Liver (tissue), 9 donors: Measurements from ENCODE around the gene GPC3. TPM values are rescaled to one million over a fixed set of nuclear protein-coding genes. Genes with fewer than 3 reads are reported as not detected.

ENCODE experiments used
- DNase-seq: peaks from one replicate; pipeline ENCODE4 v3.0.0-alpha.2; 2017; ENCODE audit warnings: low spot score
- H3K27ac ChIP-seq, 2 donors: one replicate each; pipeline ENCODE4 v1.7.0; 2013; ENCODE audit warnings: inconsistent platforms in 2 of 2, low read length in 2 of 2, control low read depth in 1 of 2, low read depth in 1 of 2, mild to moderate bottlenecking in 1 of 2
- H3K27me3 ChIP-seq, 4 donors: one replicate each; pipeline versions ENCODE4 v1.6.1 to v1.7.0; 2013; ENCODE audit warnings: low read length in 3 of 4, inconsistent platforms in 1 of 4, mild to moderate bottlenecking in 1 of 4, moderate library complexity in 1 of 4; ENCODE audit not compliant: control insufficient read depth in 4 of 4, insufficient read depth in 4 of 4
- H3K36me3 ChIP-seq, 4 donors: one replicate each; pipeline versions ENCODE4 v1.6.1 to v1.7.0; 2013; ENCODE audit warnings: low read length in 3 of 4, mild to moderate bottlenecking in 3 of 4, low read depth in 1 of 4, moderate library complexity in 1 of 4; ENCODE audit not compliant: control insufficient read depth in 4 of 4, insufficient read depth in 3 of 4
- H3K4me1 ChIP-seq, 4 donors: one replicate each; pipeline versions ENCODE4 v1.6.1 to v1.7.0; 2013; ENCODE audit warnings: low read length in 3 of 4, mild to moderate bottlenecking in 3 of 4, moderate library complexity in 1 of 4; ENCODE audit not compliant: control insufficient read depth in 4 of 4, insufficient read depth in 4 of 4
- H3K4me3 ChIP-seq, 3 donors: one replicate each; pipeline versions ENCODE4 v1.6.1 to v1.7.0; 2013; ENCODE audit warnings: low read length in 3 of 3, control low read depth in 1 of 3, low read depth in 1 of 3, mild to moderate bottlenecking in 1 of 3
- H3K9ac ChIP-seq, 2 donors: one replicate each; pipeline ENCODE4 v1.7.0; 2013; ENCODE audit warnings: low read length in 2 of 2, mild to moderate bottlenecking in 2 of 2, moderate library complexity in 2 of 2, control low read depth in 1 of 2, low read depth in 1 of 2
- H3K9me3 ChIP-seq, 4 donors: one replicate each; pipeline versions ENCODE4 v1.6.1 to v1.7.0; 2013; ENCODE audit warnings: low read length in 3 of 4; ENCODE audit not compliant: control insufficient read depth in 4 of 4
- EGR1 ChIP-seq, 2 donors: IDR thresholded peaks; 2 replicates each; pipeline ENCODE4 v1.6.1; 2016 to 2018; ENCODE audit warnings: antibody characterized with exemption in 2 of 2, low read depth in 2 of 2
- FOXA1 ChIP-seq: IDR thresholded peaks from 2 replicates; pipeline ENCODE4 v1.6.1; 2016; ENCODE audit warnings: antibody characterized with exemption
- FOXA2 ChIP-seq: IDR thresholded peaks from 2 replicates; pipeline ENCODE4 v1.6.1; 2016; ENCODE audit warnings: antibody characterized with exemption
- GABPA ChIP-seq, 2 donors: IDR thresholded peaks in 1 of 2; conservative IDR thresholded peaks in 1 of 2; 2 replicates each; pipeline ENCODE4 v1.6.1; 2016; ENCODE audit warnings: antibody characterized with exemption in 2 of 2, mild to moderate bottlenecking in 1 of 2, moderate library complexity in 1 of 2
- HNF4A ChIP-seq, 2 donors: conservative IDR thresholded peaks; 2 replicates each; pipeline ENCODE4 v1.6.1; 2016; ENCODE audit warnings: antibody characterized with exemption in 2 of 2, mild to moderate bottlenecking in 2 of 2
- HNF4G ChIP-seq: IDR thresholded peaks from 2 replicates; pipeline ENCODE4 v1.6.1; 2016; ENCODE audit warnings: antibody characterized with exemption
- JUND ChIP-seq, 2 donors: IDR thresholded peaks; 2 replicates each; pipeline ENCODE4 v1.6.1; 2016; ENCODE audit warnings: antibody characterized with exemption in 2 of 2
- NR2F2 ChIP-seq: IDR thresholded peaks from 2 replicates; pipeline ENCODE4 v1.6.1; 2016; ENCODE audit warnings: antibody characterized with exemption
- RAD21 ChIP-seq, 2 donors: IDR thresholded peaks; 2 replicates each; pipeline ENCODE4 v1.6.1; 2016; ENCODE audit warnings: antibody characterized with exemption in 2 of 2, mild to moderate bottlenecking in 2 of 2
- RXRA ChIP-seq, 2 donors: IDR thresholded peaks; 2 replicates each; pipeline ENCODE4 v1.6.1; 2017 to 2018; ENCODE audit warnings: antibody characterized with exemption in 2 of 2, mild to moderate bottlenecking in 1 of 2
- SP1 ChIP-seq: IDR thresholded peaks from 2 replicates; pipeline ENCODE4 v1.6.1; 2018; ENCODE audit warnings: antibody characterized with exemption, mild to moderate bottlenecking
- TAF1 ChIP-seq: conservative IDR thresholded peaks from 2 replicates; pipeline ENCODE4 v1.6.1; 2016; ENCODE audit warnings: antibody characterized with exemption, mild to moderate bottlenecking
- WGBS: extraction: QIAGEN DNeasy Blood & Tissue Kit; methylation state at CpG from one replicate; pipeline ENCODE4 v1.1.7; 2013; 5-methylcytosine and 5-hydroxymethylcytosine counted together
- polyA plus RNA-seq, 2 donors: library from polyadenylated mRNA; stranded (reverse) in 1 of 2; unstranded in 1 of 2; fragments of 200-250 nt in 1 of 2; fragments of >200 nt in 1 of 2; fragmentation: Nextera tagmentation in 1 of 2; extraction: Ambion mirVana in 1 of 2; gene quantifications; one replicate each; pipeline versions ENCODE4 v1.2.1 to v1.2.3, GENCODE V29; 2013 to 2015
- total RNA-seq, 2 donors: library from RNA; depleted of rRNA; stranded (reverse); fragments of >200 nt; gene quantifications; one replicate each; pipeline ENCODE4 v1.2.3, GENCODE V29; 2014
- TF ChIP-seq, protein P1 (sequence below): IDR thresholded peaks from 2 replicates; pipeline ENCODE4 v1.6.1; 2016; ENCODE audit warnings: antibody characterized with exemption, mild to moderate bottlenecking
- TF ChIP-seq, protein P2 (sequence below): IDR thresholded peaks from 2 replicates; pipeline ENCODE4 v1.6.1; 2016; ENCODE audit warnings: antibody characterized with exemption
- TF ChIP-seq, protein P3 (sequence below): IDR thresholded peaks from 2 replicates; pipeline ENCODE4 v1.6.1; 2016; ENCODE audit warnings: antibody characterized with exemption
- TF ChIP-seq, protein P4 (sequence below): fragments of 150-350 bp; IDR thresholded peaks from 2 replicates; pipeline ENCODE4 v1.5.1; 2017; ENCODE audit warnings: improper control_type of control experiment, low read depth, low read length; ENCODE audit not compliant: missing input control
- TF ChIP-seq, protein P5 (sequence below): IDR thresholded peaks from 2 replicates; pipeline ENCODE4 v1.6.1; 2016; ENCODE audit warnings: antibody characterized with exemption
- donor health status: healthy.
- donor health status: healthy.
- donor health status: healthy.
- donor health status: healthy.
- donor health status: healthy.

Gene GPC3
- total and polyA plus RNA-seq, 4 donors: 0.40 to 1,133 (median 1.5) TPM

DNA sequence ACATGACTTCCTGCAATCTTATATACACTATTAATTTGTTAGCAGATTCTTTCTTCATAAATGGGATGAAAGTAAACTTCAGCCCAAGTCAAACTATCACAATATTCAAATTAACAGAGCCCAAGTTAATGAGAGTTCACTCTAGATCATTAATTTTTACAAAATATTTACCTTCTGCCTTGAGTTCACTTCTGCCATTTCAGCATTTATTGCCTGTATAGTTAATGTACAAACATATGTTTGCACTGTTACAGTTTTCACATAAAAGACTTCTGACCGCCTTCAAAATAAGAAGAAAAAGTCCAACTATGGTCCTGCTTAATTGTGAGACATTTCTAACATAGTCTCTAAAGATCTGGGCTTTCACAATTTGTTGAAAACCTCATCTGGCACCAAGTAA is 46.9 kb downstream of the GPC3 start:
- Histone ChIP-seq H3K4me3 (no peak overlapping the region), H3K27ac (no peak overlapping the region), H3K4me1 (no peaks in the 10 kb centered on the region), H3K27me3 (no peaks in the 10 kb centered on the region), H3K9ac (no peak overlapping the region), H3K36me3 (no peaks in the 10 kb centered on the region), H3K9me3 (no peaks in the 10 kb centered on the region)
- TF ChIP-seq RAD21 (IDR thresholded peaks at IDR 0.05) (no peak), RXRA (IDR thresholded peaks at IDR 0.05) (no peak), EGR1 (IDR thresholded peaks at IDR 0.05; ENCODE audit: low read depth in 2 of 2) (no peak), HNF4G (no peak), SP1 (no peak), NR2F2 (no peak), FOXA2 (no peak), JUND (IDR thresholded peaks at IDR 0.05) (no peak), TAF1 (no peak), GABPA (IDR thresholded peaks at IDR 0.05 in 1 of 2, conservative IDR thresholded peaks at IDR 0.05 in 1 of 2) (no peak), HNF4A (conservative IDR thresholded peaks at IDR 0.05) (no peak), FOXA1 (no peak)
- TF ChIP-seq, protein P1, sequence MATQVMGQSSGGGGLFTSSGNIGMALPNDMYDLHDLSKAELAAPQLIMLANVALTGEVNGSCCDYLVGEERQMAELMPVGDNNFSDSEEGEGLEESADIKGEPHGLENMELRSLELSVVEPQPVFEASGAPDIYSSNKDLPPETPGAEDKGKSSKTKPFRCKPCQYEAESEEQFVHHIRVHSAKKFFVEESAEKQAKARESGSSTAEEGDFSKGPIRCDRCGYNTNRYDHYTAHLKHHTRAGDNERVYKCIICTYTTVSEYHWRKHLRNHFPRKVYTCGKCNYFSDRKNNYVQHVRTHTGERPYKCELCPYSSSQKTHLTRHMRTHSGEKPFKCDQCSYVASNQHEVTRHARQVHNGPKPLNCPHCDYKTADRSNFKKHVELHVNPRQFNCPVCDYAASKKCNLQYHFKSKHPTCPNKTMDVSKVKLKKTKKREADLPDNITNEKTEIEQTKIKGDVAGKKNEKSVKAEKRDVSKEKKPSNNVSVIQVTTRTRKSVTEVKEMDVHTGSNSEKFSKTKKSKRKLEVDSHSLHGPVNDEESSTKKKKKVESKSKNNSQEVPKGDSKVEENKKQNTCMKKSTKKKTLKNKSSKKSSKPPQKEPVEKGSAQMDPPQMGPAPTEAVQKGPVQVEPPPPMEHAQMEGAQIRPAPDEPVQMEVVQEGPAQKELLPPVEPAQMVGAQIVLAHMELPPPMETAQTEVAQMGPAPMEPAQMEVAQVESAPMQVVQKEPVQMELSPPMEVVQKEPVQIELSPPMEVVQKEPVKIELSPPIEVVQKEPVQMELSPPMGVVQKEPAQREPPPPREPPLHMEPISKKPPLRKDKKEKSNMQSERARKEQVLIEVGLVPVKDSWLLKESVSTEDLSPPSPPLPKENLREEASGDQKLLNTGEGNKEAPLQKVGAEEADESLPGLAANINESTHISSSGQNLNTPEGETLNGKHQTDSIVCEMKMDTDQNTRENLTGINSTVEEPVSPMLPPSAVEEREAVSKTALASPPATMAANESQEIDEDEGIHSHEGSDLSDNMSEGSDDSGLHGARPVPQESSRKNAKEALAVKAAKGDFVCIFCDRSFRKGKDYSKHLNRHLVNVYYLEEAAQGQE: no peak
- TF ChIP-seq, protein P2, sequence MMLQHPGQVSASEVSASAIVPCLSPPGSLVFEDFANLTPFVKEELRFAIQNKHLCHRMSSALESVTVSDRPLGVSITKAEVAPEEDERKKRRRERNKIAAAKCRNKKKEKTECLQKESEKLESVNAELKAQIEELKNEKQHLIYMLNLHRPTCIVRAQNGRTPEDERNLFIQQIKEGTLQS: no peak
- TF ChIP-seq, protein P3, sequence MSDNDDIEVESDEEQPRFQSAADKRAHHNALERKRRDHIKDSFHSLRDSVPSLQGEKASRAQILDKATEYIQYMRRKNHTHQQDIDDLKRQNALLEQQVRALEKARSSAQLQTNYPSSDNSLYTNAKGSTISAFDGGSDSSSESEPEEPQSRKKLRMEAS: no peak
- TF ChIP-seq, protein P4, sequence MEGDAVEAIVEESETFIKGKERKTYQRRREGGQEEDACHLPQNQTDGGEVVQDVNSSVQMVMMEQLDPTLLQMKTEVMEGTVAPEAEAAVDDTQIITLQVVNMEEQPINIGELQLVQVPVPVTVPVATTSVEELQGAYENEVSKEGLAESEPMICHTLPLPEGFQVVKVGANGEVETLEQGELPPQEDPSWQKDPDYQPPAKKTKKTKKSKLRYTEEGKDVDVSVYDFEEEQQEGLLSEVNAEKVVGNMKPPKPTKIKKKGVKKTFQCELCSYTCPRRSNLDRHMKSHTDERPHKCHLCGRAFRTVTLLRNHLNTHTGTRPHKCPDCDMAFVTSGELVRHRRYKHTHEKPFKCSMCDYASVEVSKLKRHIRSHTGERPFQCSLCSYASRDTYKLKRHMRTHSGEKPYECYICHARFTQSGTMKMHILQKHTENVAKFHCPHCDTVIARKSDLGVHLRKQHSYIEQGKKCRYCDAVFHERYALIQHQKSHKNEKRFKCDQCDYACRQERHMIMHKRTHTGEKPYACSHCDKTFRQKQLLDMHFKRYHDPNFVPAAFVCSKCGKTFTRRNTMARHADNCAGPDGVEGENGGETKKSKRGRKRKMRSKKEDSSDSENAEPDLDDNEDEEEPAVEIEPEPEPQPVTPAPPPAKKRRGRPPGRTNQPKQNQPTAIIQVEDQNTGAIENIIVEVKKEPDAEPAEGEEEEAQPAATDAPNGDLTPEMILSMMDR: no peak
- DNase-seq: no peak
- WGBS: 74% methylated on average over 1 of the region's 1 CpG

DNA sequence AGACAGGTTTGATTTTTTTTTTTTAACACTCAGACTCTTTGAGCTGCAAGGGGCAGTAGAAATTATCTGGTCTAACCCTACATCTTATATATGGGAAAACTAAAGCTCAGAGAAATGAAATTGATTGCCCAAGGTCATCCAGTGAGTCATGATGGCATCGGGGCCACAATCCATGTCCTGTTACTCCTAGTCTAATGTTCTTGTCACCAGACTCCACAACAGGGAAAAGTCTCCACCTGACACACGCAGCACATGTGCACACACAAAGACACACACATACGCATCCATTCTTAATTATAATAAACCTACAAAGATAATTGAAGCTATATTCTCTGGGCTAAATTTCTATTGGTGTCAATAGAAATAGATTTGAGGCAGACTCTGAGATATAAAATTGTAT is 48.4 kb downstream of the GPC3 start:
- Histone ChIP-seq H3K27ac (no peak overlapping the region), H3K4me3 (no peak overlapping the region), H3K9me3 (no peaks in the 10 kb centered on the region), H3K9ac (no peak overlapping the region), H3K4me1 (no peaks in the 10 kb centered on the region), H3K27me3 (no peaks in the 10 kb centered on the region), H3K36me3 (no peaks in the 10 kb centered on the region)
- no peak for DNase-seq
- 83% methylated on average over 3 of the region's 3 CpGs for WGBS
- TF ChIP-seq EGR1 (IDR thresholded peaks at IDR 0.05; ENCODE audit: low read depth in 2 of 2) (no peak), FOXA1 (no peak), HNF4G (no peak), JUND (IDR thresholded peaks at IDR 0.05) (no peak), NR2F2 (no peak), SP1 (no peak), RAD21 (IDR thresholded peaks at IDR 0.05) (no peak), FOXA2 (no peak), RXRA (IDR thresholded peaks at IDR 0.05) (no peak), TAF1 (no peak), GABPA (IDR thresholded peaks at IDR 0.05 in 1 of 2, conservative IDR thresholded peaks at IDR 0.05 in 1 of 2) (no peak)
- TF ChIP-seq, protein P4: no peak
- TF ChIP-seq, protein P5, sequence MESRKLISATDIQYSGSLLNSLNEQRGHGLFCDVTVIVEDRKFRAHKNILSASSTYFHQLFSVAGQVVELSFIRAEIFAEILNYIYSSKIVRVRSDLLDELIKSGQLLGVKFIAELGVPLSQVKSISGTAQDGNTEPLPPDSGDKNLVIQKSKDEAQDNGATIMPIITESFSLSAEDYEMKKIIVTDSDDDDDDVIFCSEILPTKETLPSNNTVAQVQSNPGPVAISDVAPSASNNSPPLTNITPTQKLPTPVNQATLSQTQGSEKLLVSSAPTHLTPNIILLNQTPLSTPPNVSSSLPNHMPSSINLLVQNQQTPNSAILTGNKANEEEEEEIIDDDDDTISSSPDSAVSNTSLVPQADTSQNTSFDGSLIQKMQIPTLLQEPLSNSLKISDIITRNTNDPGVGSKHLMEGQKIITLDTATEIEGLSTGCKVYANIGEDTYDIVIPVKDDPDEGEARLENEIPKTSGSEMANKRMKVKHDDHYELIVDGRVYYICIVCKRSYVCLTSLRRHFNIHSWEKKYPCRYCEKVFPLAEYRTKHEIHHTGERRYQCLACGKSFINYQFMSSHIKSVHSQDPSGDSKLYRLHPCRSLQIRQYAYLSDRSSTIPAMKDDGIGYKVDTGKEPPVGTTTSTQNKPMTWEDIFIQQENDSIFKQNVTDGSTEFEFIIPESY: no peak
- TF ChIP-seq, protein P3: no peak
- TF ChIP-seq, protein P1: no peak
